Duodenal mucosa (tissue), 2 donors: ENCODE data around the gene ZNF221.
"Not testable (repeated sequence)": the region's sequence is repeated elsewhere in the genome, so short reads cannot be mapped to it uniquely, and the experiment has no call there.

ENCODE experiments used
- H3K27ac ChIP-seq: one replicate; pipeline ENCODE4 v1.7.0; 2013; ENCODE audit warnings: low read depth, low read length
- H3K27me3 ChIP-seq, 2 donors: one replicate each; pipeline ENCODE4 v1.7.0; 2013; ENCODE audit warnings: low read length in 2 of 2, control low read depth in 1 of 2; ENCODE audit not compliant: insufficient read depth in 2 of 2, control insufficient read depth in 1 of 2
- H3K36me3 ChIP-seq, 2 donors: one replicate each; pipeline ENCODE4 v1.7.0; 2013; ENCODE audit warnings: low read length in 2 of 2, control low read depth in 1 of 2; ENCODE audit not compliant: insufficient read depth in 2 of 2, control insufficient read depth in 1 of 2
- H3K4me1 ChIP-seq, 2 donors: one replicate each; pipeline ENCODE4 v1.7.0; 2013; ENCODE audit warnings: low read length in 2 of 2, control low read depth in 1 of 2; ENCODE audit not compliant: insufficient read depth in 2 of 2, control insufficient read depth in 1 of 2
- H3K4me3 ChIP-seq, 2 donors: one replicate each; pipeline ENCODE4 v1.7.0; 2013; ENCODE audit warnings: low read length in 2 of 2, low read depth in 1 of 2
- H3K9ac ChIP-seq, 2 donors: one replicate each; pipeline ENCODE4 v1.7.0; 2013; ENCODE audit warnings: low read length in 2 of 2, low read depth in 1 of 2
- H3K9me3 ChIP-seq, 2 donors: one replicate each; pipeline ENCODE4 v1.7.0; 2013; ENCODE audit warnings: low read length in 2 of 2, control low read depth in 1 of 2; ENCODE audit not compliant: control insufficient read depth in 1 of 2

ZNF221 gene

DNA sequence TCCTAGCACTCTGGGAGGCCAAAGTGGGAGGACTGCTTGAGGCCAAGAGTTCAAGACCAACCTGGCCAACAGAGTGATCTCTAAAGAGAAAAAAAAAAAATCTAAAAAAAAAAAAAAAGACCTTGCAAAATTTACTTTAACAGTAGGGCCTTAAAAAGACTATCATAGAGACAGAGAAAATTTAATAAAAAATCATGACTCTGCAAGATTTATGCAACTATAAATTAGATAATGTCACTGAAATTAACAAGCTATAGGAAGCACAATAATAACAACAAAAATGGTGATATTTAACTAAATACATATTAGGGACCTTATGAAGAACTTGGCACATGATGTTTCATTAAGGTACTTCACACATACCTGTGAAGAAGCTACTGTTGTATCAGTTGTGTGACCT lies 27.2 kb upstream of the ZNF221 start:
- H3K36me3 ChIP-seq: peaks cover 73 to 93% of the 10 kb centered on the region in 2 donors
- no peaks in the 10 kb centered on the region for H3K27me3 ChIP-seq
- no peak overlapping the region for H3K9ac ChIP-seq
- H3K27ac ChIP-seq: no peak overlapping the region
- peaks cover 9 to 15% of the 10 kb centered on the region in 2 donors for H3K9me3 ChIP-seq
- no peaks in the 10 kb centered on the region for H3K4me1 ChIP-seq
- no peak overlapping the region for H3K4me3 ChIP-seq

DNA sequence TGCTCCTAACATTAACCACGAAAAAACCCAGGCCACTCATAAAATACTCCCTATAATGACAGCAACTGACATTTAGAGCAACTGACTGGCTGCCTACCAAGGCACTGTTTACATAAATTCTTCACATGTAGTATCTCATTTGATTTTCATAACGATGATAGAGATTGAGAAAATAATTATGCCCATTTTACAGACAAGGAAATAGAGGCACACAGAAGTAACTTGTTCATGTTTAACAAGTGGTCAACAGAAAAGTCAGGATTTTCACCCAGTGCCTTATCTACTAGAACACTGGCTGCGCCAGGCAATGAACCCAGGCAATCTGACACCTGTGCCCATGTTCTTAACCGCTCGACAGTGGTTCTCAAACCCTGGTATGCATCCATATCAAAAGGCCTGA lies 22.2 kb upstream of the ZNF221 start:
- Histone ChIP-seq H3K4me3 (no peak overlapping the region), H3K9ac (no peak overlapping the region), H3K4me1 (peaks cover under 1% of the 10 kb centered on the region in 2 donors), H3K9me3 (peaks cover 0 to 3% of the 10 kb centered on the region in 2 donors), H3K27ac (no peak overlapping the region), H3K36me3 (peaks cover 55 to 78% of the 10 kb centered on the region in 2 donors), H3K27me3 (no peaks in the 10 kb centered on the region)

DNA sequence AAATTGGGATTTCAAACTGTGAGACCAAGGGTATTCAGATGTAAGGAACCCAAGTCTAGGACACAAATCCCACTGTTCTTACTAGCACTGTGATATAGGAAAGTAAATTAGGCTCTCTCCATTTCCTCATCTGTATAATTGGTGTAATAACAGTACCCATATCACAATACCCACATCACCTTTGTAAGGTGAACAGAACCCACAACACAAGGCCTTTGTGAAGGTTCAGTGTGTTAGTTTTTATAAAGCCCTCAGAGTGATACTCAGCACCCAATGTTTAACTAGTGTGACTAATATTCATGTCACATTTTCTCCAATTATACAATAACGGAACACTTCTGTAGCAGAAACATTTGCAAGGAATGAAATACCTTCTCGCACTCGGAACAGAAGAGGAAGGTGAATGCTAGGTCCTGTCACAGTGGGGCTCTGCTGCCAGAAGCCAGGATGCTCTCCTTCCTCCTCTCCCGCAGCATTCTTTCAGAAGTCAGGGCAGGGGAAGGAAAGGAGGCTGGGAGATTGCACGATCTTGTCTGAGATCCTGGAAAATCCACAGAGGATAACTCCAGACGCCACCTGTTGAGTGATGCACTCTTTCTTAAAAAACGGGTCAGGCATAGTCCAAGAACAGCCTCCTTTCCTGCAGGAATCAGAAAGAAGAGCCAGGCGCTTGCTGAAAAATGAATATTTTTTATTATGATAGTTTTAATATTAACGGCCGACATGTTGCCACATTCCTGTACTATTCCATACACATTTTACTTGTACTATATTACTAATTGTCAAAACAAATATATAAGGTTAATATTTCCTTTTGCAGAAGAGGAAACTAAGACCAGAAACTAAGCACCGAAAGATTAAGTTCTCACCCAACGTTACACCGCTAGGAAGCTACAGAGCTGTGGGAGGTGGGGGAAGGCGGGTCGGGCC lies 16.7 kb upstream of the ZNF221 start:
- H3K4me3 ChIP-seq: peak overlapping the region; percentile 91 to 95
- peaks cover 1 to 2% of the 10 kb centered on the region in 2 donors for H3K9me3 ChIP-seq
- H3K9ac ChIP-seq: peak overlapping the region; percentile 77 to 89
- peak overlapping the region; percentile 72 for H3K27ac ChIP-seq
- peaks cover 8 to 12% of the 10 kb centered on the region in 2 donors for H3K4me1 ChIP-seq
- H3K27me3 ChIP-seq: no peaks in the 10 kb centered on the region
- H3K36me3 ChIP-seq: peaks cover 12 to 27% of the 10 kb centered on the region in 2 donors

DNA sequence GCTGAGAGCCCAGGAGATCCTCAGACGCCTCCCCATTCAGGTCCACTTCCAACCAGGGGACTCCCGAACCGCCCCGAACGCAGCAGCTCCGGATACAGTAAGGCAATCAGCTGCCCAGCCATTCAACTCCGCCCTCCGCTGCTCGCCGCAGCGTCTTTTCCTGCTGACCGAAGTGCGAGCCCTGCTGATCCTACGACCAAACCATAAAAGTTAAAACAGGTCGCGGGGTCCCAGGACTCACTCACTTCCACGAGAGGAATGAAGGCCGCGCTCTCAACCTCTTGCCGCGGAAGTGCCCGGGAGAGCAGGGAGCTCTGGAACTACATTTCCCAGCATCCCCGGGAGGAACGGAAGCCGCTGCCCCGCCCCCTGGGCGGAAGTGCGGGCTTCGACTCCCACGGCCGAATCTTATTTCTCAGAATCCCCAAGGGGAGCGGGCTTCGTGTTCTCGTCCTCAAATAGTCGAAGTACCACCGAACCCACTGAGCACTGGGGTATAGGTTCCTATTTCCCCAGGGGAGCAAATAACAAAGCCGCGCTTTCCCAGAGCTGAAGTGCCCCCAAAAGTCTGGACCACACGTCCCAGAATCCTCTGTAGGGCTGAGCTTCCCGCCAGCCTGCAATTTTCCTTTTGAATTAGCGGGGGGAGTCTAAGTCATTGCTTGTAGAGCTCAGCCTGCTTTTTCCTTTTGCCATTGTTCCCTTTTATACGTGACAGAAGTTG lies 15.9 kb upstream of the ZNF221 start, which contains the start of gene ZNF45:
Gene ZNF45, minus strand, starts transcription at position 298 of the 724 bp plus-strand sequence. CDS start 13,097 bp downstream, outside the sequence.
- Histone ChIP-seq H3K27ac (peak within 1 kb of the TSS; percentile 72), H3K4me1 (peaks cover 8 to 12% of the 10 kb centered on the region in 2 donors), H3K4me3 (peak within 1 kb of the TSS; percentile 91 to 95)

DNA sequence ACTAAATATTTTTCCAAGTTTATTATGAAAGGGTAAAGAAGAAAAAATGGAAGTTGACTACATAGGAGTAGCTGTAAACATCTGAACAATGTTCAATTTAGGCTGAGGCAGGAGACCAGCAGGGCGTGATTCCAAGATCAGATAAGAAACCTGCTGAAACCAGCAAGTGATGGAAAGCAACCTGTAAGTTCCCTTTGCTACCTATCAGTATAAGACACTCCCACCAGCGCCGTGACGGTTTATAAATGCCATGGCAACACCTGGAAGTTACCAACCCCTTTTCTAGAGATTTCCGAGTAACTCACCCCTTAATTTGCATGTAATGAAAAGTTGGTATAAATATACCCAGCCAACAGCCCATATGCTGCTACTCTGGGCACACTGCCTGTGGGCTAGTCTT lies 14.8 kb upstream of the ZNF221 start:
- H3K9me3 ChIP-seq: peaks cover 5 to 6% of the 10 kb centered on the region in 2 donors
- H3K4me1 ChIP-seq: peaks cover 8 to 12% of the 10 kb centered on the region in 2 donors
- no peak overlapping the region for H3K9ac ChIP-seq
- no peak overlapping the region for H3K27ac ChIP-seq
- H3K36me3 ChIP-seq: peaks cover 0 to 10% of the 10 kb centered on the region in 2 donors
- H3K27me3 ChIP-seq: no peaks in the 10 kb centered on the region
- H3K4me3 ChIP-seq: no peak overlapping the region

More for the DNA sequence above, 15.9 kb upstream of the ZNF221 start, which contains the start of gene ZNF45:
- Histone ChIP-seq H3K36me3 (peaks cover 3 to 19% of the 10 kb centered on the region in 2 donors), H3K27me3 (no peaks in the 10 kb centered on the region), H3K9ac (peak within 1 kb of the TSS; percentile 77 to 89), H3K9me3 (peaks cover 5 to 6% of the 10 kb centered on the region in 2 donors)

DNA sequence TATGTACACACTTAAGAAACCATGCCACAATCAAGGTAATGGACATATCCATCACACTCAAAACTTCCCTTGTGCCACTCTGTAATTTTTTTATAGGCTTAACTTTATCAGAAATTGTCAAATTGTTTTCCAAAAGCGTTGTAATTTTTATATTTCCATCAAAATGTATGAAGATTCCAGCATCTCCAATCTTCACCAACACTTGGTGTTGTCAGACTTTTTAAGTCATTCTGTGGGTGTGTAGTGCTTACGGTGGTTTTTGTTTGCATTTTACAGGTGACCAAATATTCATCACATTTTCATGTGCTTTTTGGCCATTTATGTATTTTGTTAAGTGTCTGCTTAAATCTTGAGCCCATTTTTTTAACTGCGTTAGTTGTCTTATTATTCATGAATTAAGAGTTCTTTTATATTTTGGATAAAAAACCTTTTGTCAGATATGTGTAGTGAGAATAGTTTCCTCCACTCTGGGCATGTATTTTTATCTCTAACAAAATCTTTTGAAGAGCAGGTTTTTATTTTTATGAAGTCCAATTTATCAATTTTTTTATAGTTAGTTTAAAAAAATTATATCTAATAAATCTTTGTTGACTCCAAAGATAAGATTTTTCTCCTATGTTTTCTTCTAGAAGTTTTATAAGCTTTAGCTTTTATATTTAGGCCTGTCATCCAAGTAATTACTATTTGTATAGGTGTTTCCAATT lies 11.3 kb upstream of the ZNF221 start:
- H3K36me3 ChIP-seq: no peaks in the 10 kb centered on the region
- no peak overlapping the region for H3K27ac ChIP-seq
- H3K4me1 ChIP-seq: peaks cover 0 to 4% of the 10 kb centered on the region in 2 donors
- H3K9ac ChIP-seq: no peak overlapping the region
- H3K27me3 ChIP-seq: no peaks in the 10 kb centered on the region
- peaks cover 5 to 6% of the 10 kb centered on the region in 2 donors for H3K9me3 ChIP-seq
- H3K4me3 ChIP-seq: no peak overlapping the region

DNA sequence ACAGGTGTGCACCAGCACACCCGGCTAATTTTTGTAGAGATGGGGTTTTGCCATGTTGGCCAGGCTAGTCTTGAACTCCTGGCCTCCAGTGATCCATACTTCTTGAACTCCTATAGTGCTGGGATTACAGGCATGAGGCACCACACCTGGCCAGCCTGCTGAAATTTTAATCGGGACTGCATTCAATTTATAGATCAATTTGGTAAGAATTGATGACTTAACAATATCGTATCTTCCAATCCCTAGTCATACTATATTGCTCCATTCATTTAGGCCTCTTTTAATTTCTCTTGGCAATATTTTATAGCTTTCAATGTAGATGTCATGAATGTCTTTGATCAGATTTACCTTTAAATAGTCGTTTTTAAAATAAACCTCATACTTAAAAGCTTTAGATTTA lies 10.3 kb upstream of the ZNF221 start:
- Histone ChIP-seq H3K9me3 (peaks cover 5 to 6% of the 10 kb centered on the region in 2 donors), H3K4me3 (no peak overlapping the region), H3K27me3 (no peaks in the 10 kb centered on the region), H3K4me1 (peaks cover 0 to 2% of the 10 kb centered on the region in 2 donors), H3K27ac (no peak overlapping the region), H3K36me3 (no peaks in the 10 kb centered on the region), H3K9ac (no peak overlapping the region)

DNA sequence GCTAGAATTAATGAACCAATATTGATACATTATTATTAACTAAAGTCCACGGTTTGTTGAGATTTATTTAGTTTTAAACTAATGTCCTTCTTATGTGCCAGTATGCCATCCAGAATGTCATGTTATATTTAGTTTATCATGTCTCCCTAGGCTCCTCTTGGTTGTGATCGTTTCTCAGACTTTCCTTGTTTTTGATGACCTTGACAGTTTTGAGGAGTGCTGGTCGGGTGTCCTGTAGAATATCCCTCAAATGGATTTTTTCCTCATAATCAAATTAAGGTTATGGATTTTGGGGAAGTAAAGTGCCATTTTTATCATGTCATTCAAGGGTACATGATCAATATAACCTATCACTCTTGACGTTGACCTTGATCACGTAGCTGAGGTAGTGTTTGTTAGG lies 9.8 kb upstream of the ZNF221 start:
- Histone ChIP-seq H3K4me1 (no peaks in the 10 kb centered on the region), H3K27ac (no peak overlapping the region), H3K4me3 (no peak overlapping the region), H3K9me3 (peaks cover 5 to 6% of the 10 kb centered on the region in 2 donors), H3K27me3 (no peaks in the 10 kb centered on the region), H3K36me3 (no peaks in the 10 kb centered on the region), H3K9ac (no peak overlapping the region)

DNA sequence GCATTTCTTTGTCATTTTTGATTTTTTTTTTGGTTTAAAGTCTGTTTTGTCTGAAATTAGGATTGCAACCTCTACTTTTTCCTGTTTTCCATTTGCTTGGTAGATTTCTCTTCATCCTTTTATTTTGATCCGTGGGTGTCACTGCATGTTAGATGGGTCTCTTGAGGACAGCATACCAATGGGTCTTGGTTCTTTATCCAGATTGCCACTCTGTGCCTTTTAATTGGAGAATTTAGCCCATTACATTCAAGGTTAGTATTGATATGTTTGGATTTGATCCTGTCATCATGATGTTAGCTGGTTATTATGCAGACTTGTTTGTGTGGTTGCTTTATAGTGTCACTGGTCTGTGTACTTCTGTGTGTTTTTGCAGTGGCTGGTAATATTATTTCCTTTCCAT lies 3.6 kb upstream of the ZNF221 start:
- peaks cover 17 to 20% of the 10 kb centered on the region in 2 donors for H3K9me3 ChIP-seq

More for the DNA sequence above, 3.6 kb upstream of the ZNF221 start:
- H3K9ac ChIP-seq, H3K4me1 ChIP-seq, H3K4me3 ChIP-seq, H3K36me3 ChIP-seq, H3K27me3 ChIP-seq, H3K27ac ChIP-seq: not testable (repeated sequence)
